ENCODE measurements around the gene FAXC.

The FAXC gene

DNA sequence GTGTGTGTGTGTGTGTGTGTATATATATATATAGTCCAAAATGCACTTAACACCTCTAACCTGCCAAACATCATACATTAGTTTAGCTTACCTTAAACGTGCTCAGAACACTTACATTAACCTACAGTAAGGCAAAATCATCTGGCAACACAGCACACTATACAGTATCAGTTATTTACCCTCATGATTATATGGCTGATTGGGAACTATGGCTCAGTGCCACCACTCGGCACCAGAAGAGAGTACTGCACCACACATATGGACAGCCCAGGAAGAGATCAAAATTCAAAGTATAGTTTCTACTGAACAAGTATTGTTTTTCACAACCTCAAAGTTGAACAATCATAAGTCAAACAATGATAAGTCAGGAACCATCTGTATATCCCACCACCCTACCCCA is 59.8 kb downstream of the FAXC start:
- Mint-ChIP-seq H3K27ac (no peak overlapping the region), H3K9me3 (no peaks in the 10 kb centered on the region), H3K27me3 (ENCODE audit: low read depth) (no peaks in the 10 kb centered on the region), H3K36me3 (ENCODE audit: low read depth) (no peaks in the 10 kb centered on the region), H3K4me1 (peaks cover 4% of the 10 kb centered on the region), H3K4me3 (no peak overlapping the region)
- TF ChIP-seq, protein P1, sequence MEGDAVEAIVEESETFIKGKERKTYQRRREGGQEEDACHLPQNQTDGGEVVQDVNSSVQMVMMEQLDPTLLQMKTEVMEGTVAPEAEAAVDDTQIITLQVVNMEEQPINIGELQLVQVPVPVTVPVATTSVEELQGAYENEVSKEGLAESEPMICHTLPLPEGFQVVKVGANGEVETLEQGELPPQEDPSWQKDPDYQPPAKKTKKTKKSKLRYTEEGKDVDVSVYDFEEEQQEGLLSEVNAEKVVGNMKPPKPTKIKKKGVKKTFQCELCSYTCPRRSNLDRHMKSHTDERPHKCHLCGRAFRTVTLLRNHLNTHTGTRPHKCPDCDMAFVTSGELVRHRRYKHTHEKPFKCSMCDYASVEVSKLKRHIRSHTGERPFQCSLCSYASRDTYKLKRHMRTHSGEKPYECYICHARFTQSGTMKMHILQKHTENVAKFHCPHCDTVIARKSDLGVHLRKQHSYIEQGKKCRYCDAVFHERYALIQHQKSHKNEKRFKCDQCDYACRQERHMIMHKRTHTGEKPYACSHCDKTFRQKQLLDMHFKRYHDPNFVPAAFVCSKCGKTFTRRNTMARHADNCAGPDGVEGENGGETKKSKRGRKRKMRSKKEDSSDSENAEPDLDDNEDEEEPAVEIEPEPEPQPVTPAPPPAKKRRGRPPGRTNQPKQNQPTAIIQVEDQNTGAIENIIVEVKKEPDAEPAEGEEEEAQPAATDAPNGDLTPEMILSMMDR (IDR thresholded peaks at IDR 0.05; ENCODE audit: unreplicated experiment in 3 of 3) = no peak

DNA sequence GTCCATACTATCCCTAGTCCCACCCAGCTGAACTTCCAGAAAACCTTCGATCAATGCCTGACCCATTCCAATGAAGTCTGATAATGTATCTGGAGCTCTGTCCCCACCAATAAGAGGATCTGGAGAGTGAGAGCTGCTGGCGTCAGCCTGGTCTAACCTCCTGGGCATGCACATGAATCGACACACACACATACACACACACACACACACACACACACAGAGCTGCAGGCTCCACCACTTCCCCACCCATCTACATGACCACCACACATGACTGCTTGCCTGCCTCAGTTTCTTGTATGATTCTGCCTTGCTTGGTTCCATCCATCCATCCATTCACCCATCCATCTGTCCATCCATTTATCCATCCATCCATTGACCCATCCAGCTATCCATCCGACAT is 60.8 kb downstream of the FAXC start:
- Mint-ChIP-seq H3K36me3 (ENCODE audit: low read depth) (no peaks in the 10 kb centered on the region), H3K27ac (no peak overlapping the region), H3K27me3 (ENCODE audit: low read depth) (no peaks in the 10 kb centered on the region), H3K4me1 (peaks cover 4% of the 10 kb centered on the region), H3K4me3 (no peak overlapping the region), H3K9me3 (no peaks in the 10 kb centered on the region)
- TF ChIP-seq, protein P1 (IDR thresholded peaks at IDR 0.05; ENCODE audit: unreplicated experiment in 3 of 3) = no peak

DNA sequence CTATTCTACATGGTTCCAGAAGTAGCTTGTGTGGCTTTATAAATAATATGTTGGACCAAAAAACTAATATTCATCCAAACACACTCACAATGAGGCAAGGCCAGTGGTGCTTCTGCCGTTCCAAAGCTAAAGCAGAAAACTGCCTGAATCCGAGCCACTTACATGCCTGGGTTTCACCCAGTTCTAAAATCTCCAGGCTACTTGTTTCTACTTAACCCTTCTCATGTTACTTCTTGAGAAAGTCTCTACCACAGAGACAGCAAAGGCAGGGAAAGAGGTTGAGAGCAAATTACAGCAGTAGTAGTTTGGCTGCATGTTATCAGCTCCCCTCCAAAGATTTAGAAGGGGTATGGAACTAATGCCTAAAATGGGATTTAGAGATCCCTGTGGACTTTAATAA is 62.0 kb downstream of the FAXC start:
- Mint-ChIP-seq H3K9me3 (no peaks in the 10 kb centered on the region), H3K27me3 (ENCODE audit: low read depth) (no peaks in the 10 kb centered on the region), H3K27ac (no peak overlapping the region), H3K4me1 (peaks cover 4% of the 10 kb centered on the region), H3K4me3 (no peak overlapping the region), H3K36me3 (ENCODE audit: low read depth) (no peaks in the 10 kb centered on the region)
- TF ChIP-seq, protein P1 (IDR thresholded peaks at IDR 0.05; ENCODE audit: unreplicated experiment in 3 of 3) = no peak

DNA sequence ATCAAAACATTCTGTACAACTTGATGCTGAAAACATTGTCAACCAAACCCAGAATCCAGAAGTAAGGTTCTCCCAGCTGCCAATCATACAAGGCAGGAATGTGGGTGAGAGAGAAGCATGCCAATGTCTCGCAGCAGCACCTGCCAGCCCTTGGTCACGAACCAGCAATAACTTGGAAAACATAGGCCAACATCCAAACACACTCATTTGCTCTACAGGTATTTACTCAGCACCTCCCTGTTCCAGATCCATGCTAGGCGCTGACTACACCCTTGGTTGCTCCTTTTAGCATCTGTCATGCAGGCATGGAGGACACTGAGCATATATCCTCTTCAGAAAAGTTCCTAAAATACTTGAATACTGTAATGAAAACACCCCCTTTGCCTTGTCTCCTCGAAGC is 63.6 kb downstream of the FAXC start:
- Mint-ChIP-seq H3K27me3 (ENCODE audit: low read depth) (no peaks in the 10 kb centered on the region), H3K4me3 (no peak overlapping the region), H3K36me3 (ENCODE audit: low read depth) (no peaks in the 10 kb centered on the region), H3K27ac (no peak overlapping the region), H3K9me3 (no peaks in the 10 kb centered on the region), H3K4me1 (peaks cover 4% of the 10 kb centered on the region)
- TF ChIP-seq, protein P1 (IDR thresholded peaks at IDR 0.05; ENCODE audit: unreplicated experiment in 3 of 3) = no peak

DNA sequence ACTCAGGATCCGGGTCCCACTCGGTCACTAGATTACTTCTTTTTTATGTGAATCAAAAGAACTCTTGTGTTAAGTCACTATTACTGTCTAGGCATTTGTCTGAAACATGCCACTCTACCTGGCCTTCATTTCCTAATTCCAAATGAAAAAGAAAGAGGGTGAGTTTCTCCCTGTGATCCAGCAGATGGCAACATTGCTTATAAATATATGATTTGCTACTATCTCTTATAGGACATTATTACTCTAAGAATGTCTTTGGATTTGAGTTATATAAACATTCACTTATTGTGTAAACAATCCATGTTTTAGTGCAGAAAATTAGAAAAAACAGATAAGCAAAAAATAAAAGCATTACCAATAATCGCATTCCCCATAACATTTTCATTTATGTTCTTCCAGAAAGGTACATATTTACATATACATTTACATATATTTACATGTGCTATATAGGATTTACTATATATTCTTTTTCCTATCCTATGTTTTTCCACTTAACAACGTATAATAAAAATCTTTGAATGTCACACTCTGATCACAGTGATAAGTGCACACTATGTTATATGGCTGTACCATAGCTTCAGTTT is 66.9 kb downstream of the FAXC start:
- Mint-ChIP-seq H3K4me3 (no peak overlapping the region), H3K27me3 (ENCODE audit: low read depth) (no peaks in the 10 kb centered on the region), H3K36me3 (ENCODE audit: low read depth) (no peaks in the 10 kb centered on the region)

DNA sequence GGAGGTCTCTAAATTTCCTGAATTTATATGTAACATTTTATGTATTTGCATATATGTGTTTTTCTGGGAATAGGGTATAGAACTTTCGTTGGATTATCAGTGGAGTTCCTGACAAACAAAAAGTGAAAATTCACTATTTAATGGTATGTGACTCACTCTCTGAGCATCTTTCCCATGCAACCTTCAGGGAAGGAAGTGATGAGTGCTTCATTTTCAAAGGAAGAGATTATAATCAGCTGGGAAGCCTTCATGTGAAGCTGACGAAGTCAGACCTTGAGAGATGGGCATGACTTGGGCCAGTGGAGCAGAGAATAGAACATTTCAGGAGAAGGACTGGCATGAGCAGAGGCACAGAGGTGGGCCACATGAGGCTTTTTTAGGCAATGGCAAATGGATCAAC is 72.7 kb downstream of the FAXC start:
- Mint-ChIP-seq H3K36me3 (ENCODE audit: low read depth) (no peaks in the 10 kb centered on the region), H3K9me3 (no peaks in the 10 kb centered on the region)

More for the DNA sequence above, 66.9 kb downstream of the FAXC start:
- TF ChIP-seq, protein P1 (IDR thresholded peaks at IDR 0.05; ENCODE audit: unreplicated experiment in 3 of 3) = peak; percentile 52 to 73 (median 61)
- Mint-ChIP-seq H3K4me1 (peaks cover 3% of the 10 kb centered on the region), H3K27ac (no peak overlapping the region), H3K9me3 (no peaks in the 10 kb centered on the region)

More for the DNA sequence above, 72.7 kb downstream of the FAXC start:
- TF ChIP-seq, protein P1 (IDR thresholded peaks at IDR 0.05; ENCODE audit: unreplicated experiment in 3 of 3) = no peak
- Mint-ChIP-seq H3K4me1 (no peaks in the 10 kb centered on the region), H3K27me3 (ENCODE audit: low read depth) (no peaks in the 10 kb centered on the region), H3K27ac (no peak overlapping the region), H3K4me3 (no peak overlapping the region)
